Measurements from ENCODE around the gene TMEM254.

TMEM254 gene

GRCh38 chr10:80079312-80079719 is 851 bp downstream of the TMEM254 start:
- Histone ChIP-seq H3K36me3 (replicated peaks; ENCODE audit: low read depth, low read length) (no peaks in the 10 kb centered on the region), H3K9me3 (ENCODE audit: insufficient read depth, low read length) (no peaks in the 10 kb centered on the region), H3K79me2 (ENCODE audit: low read length) (no peaks in the 10 kb centered on the region; the same call in 1 of the 2 replicates), H3K4me1 (ENCODE audit: low read length) (peaks cover 6% of the 10 kb centered on the region), H3K27me3 (ENCODE audit: low read depth, low read length) (no peaks in the 10 kb centered on the region), H3K27ac (ENCODE audit: low read length) (no peak overlapping the region), H4K20me1 (ENCODE audit: insufficient read depth, low read length) (no peaks in the 10 kb centered on the region), H2AFZ (ENCODE audit: low read depth, low read length) (peak overlapping the region; percentile 62), H3K4me3 (ENCODE audit: low read length) (peak overlapping the region; percentile 98), H3K4me2 (ENCODE audit: low read length) (peak overlapping the region; percentile 84), H3K9ac (ENCODE audit: low read length) (peak overlapping the region; percentile 93)
- TF ChIP-seq EZH2phosphoT487 (IDR thresholded peaks at IDR 0.05; ENCODE audit: low read depth), result no peak
- no peak for TF ChIP-seq CTCF (IDR thresholded peaks at IDR 0.05; ENCODE audit: low read depth, low read length)

DNA sequence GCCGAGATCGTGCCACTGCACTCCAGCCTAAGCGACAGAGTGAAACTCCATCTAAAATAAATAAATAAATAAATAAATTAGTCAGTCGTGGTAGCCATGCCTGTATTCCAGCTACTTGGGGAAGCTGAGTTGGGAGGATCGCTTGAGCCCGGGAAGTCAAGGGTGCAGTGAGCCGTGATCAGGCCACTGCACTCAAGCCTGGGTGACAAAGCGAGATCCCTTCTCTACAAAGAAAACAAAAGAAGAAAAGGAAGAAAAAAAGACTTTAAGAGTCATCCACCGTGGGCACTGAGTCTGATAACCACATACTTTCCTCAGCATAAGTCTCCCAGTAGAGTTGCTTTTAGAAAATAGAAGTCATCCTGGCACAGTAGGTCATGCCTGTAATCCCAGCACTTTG is 2.6 kb downstream of the TMEM254 start:
- Histone ChIP-seq H3K27ac (ENCODE audit: low read length) (no peak overlapping the region), H2AFZ (ENCODE audit: low read depth, low read length) (no peak overlapping the region), H3K79me2 (ENCODE audit: low read length) (no peaks in the 10 kb centered on the region; the same call in 1 of the 2 replicates), H3K27me3 (ENCODE audit: low read depth, low read length) (no peaks in the 10 kb centered on the region), H3K4me3 (ENCODE audit: low read length) (no peak overlapping the region), H3K4me1 (ENCODE audit: low read length) (peaks cover 6% of the 10 kb centered on the region), H3K9me3 (ENCODE audit: insufficient read depth, low read length) (no peaks in the 10 kb centered on the region), H3K4me2 (ENCODE audit: low read length) (no peak overlapping the region), H3K36me3 (replicated peaks; ENCODE audit: low read depth, low read length) (no peaks in the 10 kb centered on the region), H3K9ac (ENCODE audit: low read length) (no peak overlapping the region), H4K20me1 (ENCODE audit: insufficient read depth, low read length) (no peaks in the 10 kb centered on the region)
- TF ChIP-seq EZH2phosphoT487 (IDR thresholded peaks at IDR 0.05; ENCODE audit: low read depth), result no peak
- no peak for TF ChIP-seq CTCF (IDR thresholded peaks at IDR 0.05; ENCODE audit: low read depth, low read length)

- H3K79me2 ChIP-seq (ENCODE audit: low read length), result no peaks in the 10 kb centered on the region; the same call in 1 of the 2 replicates
- no peak overlapping the region for H3K9ac ChIP-seq (ENCODE audit: low read length)
- H4K20me1 ChIP-seq (ENCODE audit: insufficient read depth, low read length), result no peaks in the 10 kb centered on the region
- no peaks in the 10 kb centered on the region for H3K27me3 ChIP-seq (ENCODE audit: low read depth, low read length)
- no peak for TF ChIP-seq EZH2phosphoT487 (IDR thresholded peaks at IDR 0.05; ENCODE audit: low read depth)
- TF ChIP-seq CTCF (IDR thresholded peaks at IDR 0.05; ENCODE audit: low read depth, low read length), result no peak
- no peaks in the 10 kb centered on the region for H3K36me3 ChIP-seq (replicated peaks; ENCODE audit: low read depth, low read length)
- no peak overlapping the region for H3K4me2 ChIP-seq (ENCODE audit: low read length)
- H3K9me3 ChIP-seq (ENCODE audit: insufficient read depth, low read length), result no peaks in the 10 kb centered on the region
- no peak overlapping the region for H2AFZ ChIP-seq (ENCODE audit: low read depth, low read length)
- H3K27ac ChIP-seq (ENCODE audit: low read length), result no peak overlapping the region
- H3K4me3 ChIP-seq (ENCODE audit: low read length), result no peak overlapping the region
- peaks cover 6% of the 10 kb centered on the region for H3K4me1 ChIP-seq (ENCODE audit: low read length)
Observed at GRCh38 chr10:80081801-80082750, 3.6 kb downstream of the TMEM254 start.

GRCh38 chr10:80090121-80090520 is 11.7 kb downstream of the TMEM254 start:
- H4K20me1 ChIP-seq (ENCODE audit: insufficient read depth, low read length), result no peaks in the 10 kb centered on the region
- no peaks in the 10 kb centered on the region for H3K4me1 ChIP-seq (ENCODE audit: low read length)
- no peaks in the 10 kb centered on the region for H3K79me2 ChIP-seq (ENCODE audit: low read length)
- no peaks in the 10 kb centered on the region for H3K27me3 ChIP-seq (ENCODE audit: low read depth, low read length)
- H2AFZ ChIP-seq (ENCODE audit: low read depth, low read length), result no peak overlapping the region
- H3K36me3 ChIP-seq (replicated peaks; ENCODE audit: low read depth, low read length), result no peaks in the 10 kb centered on the region
- no peak overlapping the region for H3K4me2 ChIP-seq (ENCODE audit: low read length)
- no peak overlapping the region for H3K9ac ChIP-seq (ENCODE audit: low read length)
- no peak overlapping the region for H3K27ac ChIP-seq (ENCODE audit: low read length)
- no peak for TF ChIP-seq CTCF (IDR thresholded peaks at IDR 0.05; ENCODE audit: low read depth, low read length)
- no peak for TF ChIP-seq EZH2phosphoT487 (IDR thresholded peaks at IDR 0.05; ENCODE audit: low read depth)
- H3K9me3 ChIP-seq (ENCODE audit: insufficient read depth, low read length), result no peaks in the 10 kb centered on the region
- no peak overlapping the region for H3K4me3 ChIP-seq (ENCODE audit: low read length)
